ENCODE measurements around the gene ITIH3. TPM values are rescaled to one million over a fixed set of nuclear protein-coding genes. Genes with fewer than 3 reads are reported as not detected.

The ITIH3 gene
- total and polyA plus RNA-seq, 2 of the 8 experiments (the other 6 are each of a cell fraction or from before 2014, with no cell fraction given), result not detected

- CTCF ChIA-PET (ENCODE audit: partially characterized antibody), result interaction anchor here (1.1 to 4.7 kb wide), 5 partner anchors 21 to 51 kb away, joined by 3 to 28 read pairs (median 5); no protein-coding TSS in a partner anchor
- Histone ChIP-seq H3K79me1 (ENCODE audit: low read depth, low read length) (peaks cover 3% of the 10 kb centered on the region; the same call in 1 of the 2 replicates), H2AK5ac (ENCODE audit: low read depth, low read length) (0 out of 2 replicates have a peak overlapping the region, but pooled peaks have one; percentile 28), H3K79me2 (ENCODE audit: control insufficient read depth in 1 of 2, insufficient read depth in 2 of 2, low read length in 2 of 2) (peaks cover 0 to 21% of the 10 kb centered on the region in 2 experiments; a peak in 3 of 4 replicates), H3K9ac (replicated peaks in 1 of 4; ENCODE audit: extremely low read depth in 1 of 4, low read depth in 3 of 4, low read length in 3 of 4) (peak overlapping the region; percentile 85 to 99 (median 91)), H3K9me3 (ENCODE audit: insufficient read depth in 2 of 2, low read depth in 1 of 2, low read length in 1 of 2) (no peaks in the 10 kb centered on the region), H3K4ac (replicated peaks; ENCODE audit: insufficient read length, low read depth, low read length) (no peak overlapping the region), H3K27ac (ENCODE audit: low read depth, low read length) (peak overlapping the region; percentile 86), H2BK20ac (ENCODE audit: low read length) (no peak overlapping the region), H4K20me1 (replicated peaks in 1 of 2; ENCODE audit: control insufficient read depth in 1 of 2, insufficient read depth in 2 of 2, low read length in 2 of 2) (no peaks in the 10 kb centered on the region), H3K23ac (ENCODE audit: insufficient read length) (no peak overlapping the region), H3K14ac (ENCODE audit: insufficient read length) (no peak overlapping the region), H2BK5ac (ENCODE audit: low read depth, low read length) (no peak overlapping the region; the same call in 1 of the 2 replicates), H3K18ac (ENCODE audit: extremely low read depth, low read length) (no peak overlapping the region), H2AFZ (ENCODE audit: low read length) (peak overlapping the region; percentile 92), H3K23me2 (ENCODE audit: low read depth, low read length) (peaks cover 7% of the 10 kb centered on the region), H3K56ac (replicated peaks; ENCODE audit: insufficient read length, low read depth, low read length) (no peak overlapping the region), H3K27me3 (replicated peaks in 1 of 4; ENCODE audit: control insufficient read depth in 3 of 4, extremely low read depth in 1 of 4, insufficient read depth in 3 of 4, low read length in 3 of 4) (no peaks in the 10 kb centered on the region), H3K4me2 (ENCODE audit: insufficient read depth in 1 of 2, low read depth in 2 of 2, low read length in 2 of 2) (peak overlapping the region; percentile 73 to 83), H3K36me3 (ENCODE audit: control insufficient read depth in 2 of 4, insufficient read depth in 4 of 4, low read length in 3 of 4) (peaks cover 2 to 17% (median 8%) of the 10 kb centered on the region in 4 experiments; a peak in 5 of 8 replicates), H3K4me3 (ENCODE audit: extremely low read depth in 1 of 4, insufficient read depth in 2 of 4, low read depth in 3 of 4, low read length in 4 of 4) (peak overlapping the region; percentile 70 to 88 (median 78)), H2BK120ac (replicated peaks; ENCODE audit: low read depth, low read length) (no peak overlapping the region), H3K4me1 (replicated peaks in 1 of 4; ENCODE audit: control insufficient read depth in 3 of 4, insufficient read depth in 4 of 4, low read length in 3 of 4) (peaks cover 0 to 2% (median 0%) of the 10 kb centered on the region in 4 experiments; a peak in 1 of 7 replicates), H4K91ac (replicated peaks; ENCODE audit: insufficient read length, low read length) (no peak overlapping the region), H4K5ac (ENCODE audit: insufficient read length, low read depth, low read length) (no peak overlapping the region), H2BK12ac (ENCODE audit: low read depth, low read length) (no peak overlapping the region), H2BK15ac (ENCODE audit: low read length) (no peak overlapping the region), H4K8ac (ENCODE audit: extremely low read depth, insufficient read depth, low read length) (no peak overlapping the region)
- WGBS, 2 experiments (ENCODE audit: extremely low coverage in 1 of 2, insufficient coverage in 1 of 2, insufficient read length in 1 of 2, insufficient replicate concordance in 2 of 2, low coverage in 1 of 2, low lambda C conversion rate in 2 of 2, missing lambda C conversion rate in 1 of 2), result 54% methylated on average over 4 of the region's 5 CpGs; no CpG with 5 or more reads in 1 of the 2 experiments
- FAIRE-seq (no peak), DNase-seq (ENCODE audit: low read depth in 1 of 2, low spot score in 2 of 2) (no peak)
- POLR2A ChIA-PET (ENCODE audit: partially characterized antibody), result interaction anchor here (0.9 to 2.3 kb wide), 12 partner anchors 9 to 302 kb away, joined by 3 to 10 read pairs (median 6); partner anchors contain the start of gene ITIH3
- TF ChIP-seq MAX (IDR thresholded peaks at IDR 0.05) (no peak), JUN (IDR thresholded peaks at IDR 0.05; ENCODE audit: low read depth, low read length) (no peak), YY1 (IDR thresholded peaks at IDR 0.05; ENCODE audit: low read depth, low read length) (no peak), ASH2L (IDR thresholded peaks at IDR 0.05; ENCODE audit: low read length) (no peak), CHD1 (IDR thresholded peaks at IDR 0.05; ENCODE audit: low read depth, low read length) (no peak), ATF3 (IDR thresholded peaks at IDR 0.05; ENCODE audit: insufficient read depth, low read depth, low read length) (no peak), RFX5 (IDR thresholded peaks at IDR 0.05; ENCODE audit: borderline replicate concordance, low read depth, low read length) (no peak), RBBP5 (IDR thresholded peaks at IDR 0.05; ENCODE audit: borderline replicate concordance, low read depth, low read length) (no peak), KDM1A (IDR thresholded peaks at IDR 0.05; ENCODE audit: borderline replicate concordance, low read length) (no peak), E2F6 (IDR thresholded peaks at IDR 0.05) (no peak), CREB1 (IDR thresholded peaks at IDR 0.05) (no peak), POLR2A (IDR thresholded peaks at IDR 0.05; ENCODE audit: control extremely low read depth in 1 of 2, low read depth in 2 of 2, low read length in 2 of 2) (no peak)
These were observed 23.3 kb upstream of the ITIH3 start for GRCh38 chr3:52771334-52771681.
